D721Med (cell line): ENCODE measurements around the gene SHOX.
"Not testable (repeated sequence)": the region's sequence is repeated elsewhere in the genome, so short reads cannot be mapped to it uniquely, and the experiment has no call there.

ENCODE experiments used
- DNase-seq: peaks from one replicate; pipeline ENCODE4 v3.0.0; 2011; ENCODE audit warnings: low spot score; ENCODE audit not compliant: insufficient read length
- FAIRE-seq: peaks from 2 replicates; lab custom pipeline; 2011; peaks lifted over from hg19 to GRCh38; lab: Jason Lieb, UNC
- TF ChIP-seq, protein P1 (sequence below): IDR thresholded peaks from 2 replicates; pipeline ENCODE4 v1.5.1; 2012; ENCODE audit warnings: mild to moderate bottlenecking, control low read depth; ENCODE audit not compliant: insufficient read depth; ENCODE audit errors: missing control alignments

SHOX gene

GRCh38 chrX:625137-625691 lies 5.4 kb upstream of the SHOX start:
- TF ChIP-seq, protein P1, sequence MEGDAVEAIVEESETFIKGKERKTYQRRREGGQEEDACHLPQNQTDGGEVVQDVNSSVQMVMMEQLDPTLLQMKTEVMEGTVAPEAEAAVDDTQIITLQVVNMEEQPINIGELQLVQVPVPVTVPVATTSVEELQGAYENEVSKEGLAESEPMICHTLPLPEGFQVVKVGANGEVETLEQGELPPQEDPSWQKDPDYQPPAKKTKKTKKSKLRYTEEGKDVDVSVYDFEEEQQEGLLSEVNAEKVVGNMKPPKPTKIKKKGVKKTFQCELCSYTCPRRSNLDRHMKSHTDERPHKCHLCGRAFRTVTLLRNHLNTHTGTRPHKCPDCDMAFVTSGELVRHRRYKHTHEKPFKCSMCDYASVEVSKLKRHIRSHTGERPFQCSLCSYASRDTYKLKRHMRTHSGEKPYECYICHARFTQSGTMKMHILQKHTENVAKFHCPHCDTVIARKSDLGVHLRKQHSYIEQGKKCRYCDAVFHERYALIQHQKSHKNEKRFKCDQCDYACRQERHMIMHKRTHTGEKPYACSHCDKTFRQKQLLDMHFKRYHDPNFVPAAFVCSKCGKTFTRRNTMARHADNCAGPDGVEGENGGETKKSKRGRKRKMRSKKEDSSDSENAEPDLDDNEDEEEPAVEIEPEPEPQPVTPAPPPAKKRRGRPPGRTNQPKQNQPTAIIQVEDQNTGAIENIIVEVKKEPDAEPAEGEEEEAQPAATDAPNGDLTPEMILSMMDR: no peak
- no peak for FAIRE-seq
- no peak for DNase-seq

- DNase-seq, FAIRE-seq: not testable (repeated sequence)
Measured at GRCh38 chrX:626047-626446, 4.5 kb upstream of the SHOX start.

DNA sequence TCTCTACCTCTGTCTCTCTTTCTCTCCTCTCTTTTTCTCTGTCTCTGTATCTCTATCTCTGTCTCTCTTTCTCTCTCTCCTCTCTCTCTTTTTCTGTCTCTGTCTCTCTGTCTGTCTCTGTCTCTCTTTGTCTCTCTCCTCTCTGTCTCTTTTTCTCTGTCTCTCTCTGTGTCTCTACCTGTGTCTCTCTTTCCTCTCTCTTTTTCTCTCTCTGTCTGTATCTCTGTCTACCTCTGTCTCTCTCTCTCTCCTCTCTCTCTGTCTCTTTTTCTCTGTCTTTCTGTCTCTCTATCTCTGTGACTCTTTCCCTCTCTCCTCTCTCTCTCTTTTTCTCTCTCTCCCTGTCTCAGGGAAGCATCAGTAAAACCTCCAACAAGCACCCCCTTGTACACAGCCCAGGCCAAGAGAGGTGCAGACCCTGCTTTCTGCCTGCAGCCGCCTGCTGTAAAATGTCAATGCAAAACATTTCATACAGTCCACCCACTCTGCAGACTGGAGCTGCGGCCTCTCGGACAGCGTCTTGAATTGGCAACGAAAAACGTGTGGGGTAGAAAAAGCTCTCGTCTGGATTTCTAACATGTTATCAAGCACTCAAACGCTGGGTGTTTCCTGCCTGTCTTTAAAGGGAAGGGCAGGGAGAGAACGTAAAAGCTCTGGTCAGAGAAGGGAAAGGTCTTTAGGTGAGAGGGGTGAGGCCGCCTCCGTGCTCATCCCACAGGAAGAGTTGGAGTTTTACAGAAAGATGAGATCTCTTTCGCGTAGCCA lies 3.7 kb upstream of the SHOX start:
- FAIRE-seq: no peak
- DNase-seq: no peak

GRCh38 chrX:627510-627981 lies 3.0 kb upstream of the SHOX start:
- TF ChIP-seq, protein P1: no peak
- FAIRE-seq (no peak), DNase-seq (no peak)

More for the DNA sequence above, 3.7 kb upstream of the SHOX start:
- TF ChIP-seq, protein P1: no peak

DNA sequence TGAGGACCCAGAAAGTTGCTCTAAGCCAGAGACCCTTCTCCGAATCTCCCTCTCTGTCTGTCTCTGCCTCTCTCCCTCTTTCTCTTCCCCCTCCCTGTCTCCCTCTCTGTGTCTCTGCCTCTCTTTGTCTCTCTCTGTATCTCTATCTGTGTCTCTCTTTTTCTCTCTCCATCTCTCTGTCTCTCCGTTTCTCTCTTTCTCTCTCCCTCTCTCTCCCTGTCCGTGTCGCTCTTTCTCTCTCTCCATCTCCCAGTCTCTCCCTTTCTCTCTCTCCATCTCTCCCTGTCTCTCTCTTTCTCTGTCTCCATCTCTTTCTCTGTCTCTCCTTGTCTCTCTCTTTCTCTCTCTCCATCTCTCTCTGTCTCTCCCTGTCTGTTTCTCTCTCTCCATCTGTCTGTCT lies 2.6 kb upstream of the SHOX start:
- no peak for DNase-seq
- TF ChIP-seq, protein P1: no peak
- no peak for FAIRE-seq

DNA sequence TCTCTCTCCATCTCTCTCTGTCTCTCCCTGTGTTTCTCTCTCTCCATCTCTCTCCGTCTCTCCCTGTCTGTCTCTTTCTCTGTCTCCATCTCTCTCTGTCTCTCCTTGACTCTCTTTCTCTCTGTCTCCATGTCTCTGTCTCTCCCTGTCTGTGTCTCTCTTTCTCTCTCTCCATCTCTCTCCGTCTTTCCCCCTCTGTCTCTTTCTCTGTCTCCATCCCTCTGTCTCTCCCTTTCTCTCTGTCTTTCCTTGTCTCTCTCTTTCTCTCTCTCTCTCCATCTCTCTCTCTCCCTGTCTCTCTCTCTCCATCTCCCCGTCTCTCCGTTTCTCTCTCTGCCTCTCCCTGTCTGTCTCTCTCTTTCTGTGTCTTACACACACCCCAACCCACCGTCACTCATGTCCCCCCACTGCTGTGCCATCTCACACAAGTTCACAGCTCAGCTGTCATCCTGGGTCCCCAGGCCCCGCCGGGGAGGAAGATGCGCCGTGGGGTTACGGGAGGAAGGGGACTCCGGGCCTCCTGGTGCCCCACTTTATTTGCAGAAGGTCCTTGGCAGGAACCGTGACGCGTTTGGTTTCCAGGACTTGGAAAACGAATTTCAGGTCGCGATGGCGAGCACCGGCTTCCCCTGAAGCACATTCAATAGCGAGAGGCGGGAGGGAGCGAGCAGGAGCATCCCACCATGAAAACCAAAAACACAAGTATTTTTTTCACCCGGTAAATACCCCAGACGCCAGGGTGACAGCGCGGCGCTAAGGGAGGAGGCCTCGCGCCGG lies 1.2 kb upstream of the SHOX start:
- FAIRE-seq (no peak), DNase-seq (no peak)
- TF ChIP-seq, protein P1: no peak

DNA sequence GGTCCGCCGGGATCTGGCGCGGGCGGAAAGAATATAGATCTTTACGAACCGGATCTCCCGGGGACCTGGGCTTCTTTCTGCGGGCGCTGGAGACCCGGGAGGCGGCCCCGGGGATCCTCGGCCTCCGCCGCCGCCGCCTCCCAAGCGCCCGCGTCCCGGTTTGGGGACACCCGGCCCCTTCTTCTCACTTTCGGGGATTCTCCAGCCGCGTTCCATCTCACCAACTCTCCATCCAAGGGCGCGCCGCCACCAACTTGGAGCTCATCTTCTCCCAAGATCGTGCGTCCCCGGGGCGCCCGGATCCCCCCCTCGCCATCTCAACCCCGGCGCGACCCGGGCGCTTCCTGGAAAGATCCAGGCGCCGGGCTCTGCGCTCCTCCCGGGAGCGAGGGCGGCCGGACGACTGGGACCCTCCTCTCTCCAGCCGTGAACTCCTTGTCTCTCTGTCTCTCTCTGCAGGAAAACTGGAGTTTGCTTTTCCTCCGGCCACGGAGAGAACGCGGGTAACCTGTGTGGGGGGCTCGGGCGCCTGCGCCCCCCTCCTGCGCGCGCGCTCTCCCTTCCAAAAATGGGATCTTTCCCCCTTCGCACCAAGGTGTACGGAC lies 482 bp upstream of the SHOX start:
- FAIRE-seq (no peak), DNase-seq (no peak)
- TF ChIP-seq, protein P1: no peak
